A172 (cell line): Measurements from ENCODE around the gene GREB1L. TPM values are rescaled to one million over a fixed set of nuclear protein-coding genes. Genes with fewer than 3 reads are reported as not detected.

Experiments used
- DNase-seq: peaks from one replicate; pipeline ENCODE4 v3.0.0-alpha.2; 2015; ENCODE audit warnings: low spot score
- total RNA-seq: library from RNA; depleted of rRNA; stranded (reverse); fragments of >200 nt; shearing (Covaris generic); gene quantifications from 2 replicates; pipeline ENCODE4 v1.2.3, GENCODE V29; 2014; rRNA removed

GREB1L gene
- total RNA-seq, 1 experiment from 2014 or later, result 3.5 TPM

DNA sequence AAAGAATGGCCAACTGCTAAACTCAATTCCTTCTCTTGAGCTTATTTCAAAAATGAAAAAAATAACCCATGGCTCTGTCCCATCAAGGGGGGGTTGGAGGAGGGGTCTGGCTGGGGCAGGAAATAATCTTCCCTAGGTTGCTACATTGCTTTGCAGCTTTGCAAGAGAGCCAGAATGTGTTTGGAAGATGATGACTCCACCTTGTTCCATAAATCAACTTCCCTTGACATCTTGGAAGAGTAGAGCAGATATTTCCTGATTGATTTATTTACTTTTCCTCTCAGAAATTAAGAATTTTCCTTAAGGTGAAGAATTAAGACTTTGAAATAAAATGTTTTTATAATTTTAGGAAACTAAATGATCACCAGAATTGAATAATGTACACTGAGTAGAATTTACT lies 317.2 kb downstream of the GREB1L start:
- DNase-seq, result no peak

DNA sequence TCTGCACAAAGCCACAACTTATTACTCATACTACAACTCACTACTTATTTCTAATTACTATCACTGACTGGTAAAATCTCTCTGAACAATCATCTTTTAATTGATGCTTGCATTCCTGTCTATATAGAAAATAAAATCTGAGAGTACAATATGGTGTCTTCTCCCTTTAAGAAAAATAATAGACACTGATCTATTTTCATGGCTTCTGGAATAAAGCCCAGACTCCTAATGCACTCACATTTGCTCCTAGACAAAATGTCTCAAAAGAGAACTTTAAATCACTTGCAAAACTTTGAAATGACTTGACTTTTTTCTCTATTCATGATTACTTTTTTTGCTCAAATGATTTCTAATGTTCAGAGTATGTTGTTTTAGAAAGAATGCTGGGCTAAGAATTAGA lies 329.7 kb downstream of the GREB1L start:
- DNase-seq, result no peak

Other genes starting within 250 kb of the GREB1L start
- 24.6 and 30.8 TPM in 2 replicates for gene ROCK1, start 130.4 kb upstream of the GREB1L start, total RNA-seq